SK-N-SH (cell line): ENCODE results near the gene MREG. TPM values are rescaled to one million over a fixed set of nuclear protein-coding genes. Genes with fewer than 3 reads are reported as not detected.

ENCODE experiments used
- CTCF ChIA-PET: fragments of 300-600, 350-600 bp; formaldehyde crosslinking; extraction: SDS; loops from one replicate; lab custom pipeline; 2021; lab: Yijun Ruan, JAX
- POLR2A ChIA-PET: fragments of 350-600 bp; sonication (Branson Sonifier 250); formaldehyde crosslinking; extraction: SDS; loops from one replicate; lab custom pipeline; 2020; ENCODE audit warnings: antibody characterized with exemption, inconsistent platforms; lab: Yijun Ruan, JAX
- DNase-seq: peaks from one replicate; pipeline ENCODE4 v3.0.0; 2012
- H2AFZ ChIP-seq: fragments of 200-600 bp; sonication (generic); 2 replicates; pipeline ENCODE4 v1.8.1; 2016; ENCODE audit warnings: antibody characterized with exemption, mild to moderate bottlenecking, low read depth
- H3F3A ChIP-seq: fragments of 200-600 bp; sonication (generic); replicated peaks from 2 replicates; pipeline ENCODE3; 2016; ENCODE audit warnings: antibody characterized with exemption, mild to moderate bottlenecking; ENCODE audit not compliant: insufficient read depth
- H3K27ac ChIP-seq, 2 experiments: fragments of 200-500 bp in 1 of 2; fragments of 200-600 bp in 1 of 2; sonication (Bioruptor generic) in 1 of 2; sonication (generic), shearing (Covaris generic) in 1 of 2; 2 replicates each; pipeline versions ENCODE4 v1.5.1 to v1.6.1; 2014 to 2016; ENCODE audit warnings: low read depth in 2 of 2, inconsistent platforms in 1 of 2, low read length in 1 of 2, mild to moderate bottlenecking in 1 of 2, mixed read lengths in 1 of 2
- H3K27me3 ChIP-seq: fragments of 200-600 bp; sonication (generic), shearing (Covaris generic); 2 replicates; pipeline ENCODE4 v1.6.1; 2016; ENCODE audit warnings: mixed run types; ENCODE audit not compliant: insufficient read depth
- H3K36me3 ChIP-seq, 2 experiments: fragments of 200-500 bp in 1 of 2; fragments of 200-600 bp in 1 of 2; sonication (Bioruptor generic) in 1 of 2; sonication (generic) in 1 of 2; replicated peaks in 1 of 2; 2 replicates each; pipeline versions ENCODE3 to v1.5.1; 2014 to 2016; ENCODE audit warnings: low read length in 1 of 2, mild to moderate bottlenecking in 1 of 2; ENCODE audit not compliant: insufficient read depth in 2 of 2, control insufficient read depth in 1 of 2
- H3K4me1 ChIP-seq, 2 experiments: fragments of 200-500 bp in 1 of 2; fragments of 200-600 bp in 1 of 2; sonication (Bioruptor generic) in 1 of 2; sonication (generic), shearing (Covaris generic) in 1 of 2; 2 replicates each; pipeline versions ENCODE4 v1.5.1 to v1.6.1; 2014 to 2016; ENCODE audit warnings: low read depth in 1 of 2, low read length in 1 of 2, mixed run types in 1 of 2; ENCODE audit not compliant: insufficient read depth in 2 of 2, control insufficient read depth in 1 of 2
- H3K4me2 ChIP-seq: fragments of 200-600 bp; sonication (generic), shearing (Covaris generic); 2 replicates; pipeline ENCODE4 v1.6.1; 2017; ENCODE audit warnings: mixed run types
- H3K4me3 ChIP-seq, 2 experiments: fragments of 200-500 bp in 1 of 2; fragments of 200-600 bp in 1 of 2; sonication (Bioruptor generic) in 1 of 2; sonication (generic), shearing (Covaris generic) in 1 of 2; 2 replicates each; pipeline versions ENCODE4 v1.5.1 to v1.8.1; 2014 to 2016; ENCODE audit warnings: low read depth in 2 of 2, inconsistent platforms in 1 of 2, low read length in 1 of 2, mild to moderate bottlenecking in 1 of 2, mixed read lengths in 1 of 2, moderate library complexity in 1 of 2
- H3K79me2 ChIP-seq: fragments of 200-600 bp; sonication (generic); 2 replicates; pipeline ENCODE4 v1.8.1; 2017; ENCODE audit warnings: mild to moderate bottlenecking; ENCODE audit not compliant: insufficient read depth
- H3K9ac ChIP-seq: fragments of 200-600 bp; sonication (generic); 2 replicates; pipeline ENCODE4 v1.6.1; 2017; ENCODE audit warnings: mixed run types
- H3K9me2 ChIP-seq: fragments of 200-600 bp; sonication (generic); 2 replicates; pipeline ENCODE4 v1.6.1; 2017; ENCODE audit warnings: mixed run types
- H3K9me3 ChIP-seq: fragments of 200-600 bp; sonication (generic); 2 replicates; pipeline ENCODE4 v1.6.1; 2017; ENCODE audit warnings: mixed run types, mild to moderate bottlenecking, moderate library complexity
- H4K20me1 ChIP-seq: fragments of 200-600 bp; sonication (generic); 2 replicates; pipeline ENCODE4 v1.6.1; 2017; ENCODE audit warnings: mild to moderate bottlenecking, mixed run types; ENCODE audit not compliant: insufficient read depth
- EZH2phosphoT487 ChIP-seq: fragments of 200-600 bp; sonication (generic); IDR thresholded peaks from 2 replicates; pipeline ENCODE4 v1.6.1; 2017; ENCODE audit warnings: low read depth, mixed run types, mild to moderate bottlenecking, antibody characterized with exemption, moderate library complexity, borderline replicate concordance
- FOXJ3 ChIP-seq: sonication (generic); formaldehyde crosslinking; IDR thresholded peaks from 2 replicates; pipeline ENCODE4 v1.5.1; 2020; ENCODE audit warnings: mild to moderate bottlenecking, missing genetic modification reagents
- GABPA ChIP-seq: IDR thresholded peaks from 2 replicates; pipeline ENCODE4 v1.4.0; 2012; ENCODE audit warnings: low read depth, mild to moderate bottlenecking
- GATA2 ChIP-seq: sonication (generic); formaldehyde crosslinking; IDR thresholded peaks from 2 replicates; pipeline ENCODE4 v1.5.0; 2020; ENCODE audit warnings: mild to moderate bottlenecking, missing genetic modification reagents
- NFIC ChIP-seq: IDR thresholded peaks from 2 replicates; pipeline ENCODE4 v1.4.0; 2012; ENCODE audit warnings: borderline replicate concordance
- NRF1 ChIP-seq: IDR thresholded peaks from 2 replicates; pipeline ENCODE4 v1.6.1; 2012; ENCODE audit warnings: low read depth, mild to moderate bottlenecking, low read length
- RAD21 ChIP-seq: IDR thresholded peaks from 2 replicates; pipeline ENCODE4 v1.6.1; 2012; ENCODE audit warnings: mild to moderate bottlenecking, low read length
- RCOR1 ChIP-seq: fragments of 150-350 bp; IDR thresholded peaks from 2 replicates; pipeline ENCODE4 v1.6.1; 2017; ENCODE audit warnings: antibody characterized with exemption, low read length
- RFX5 ChIP-seq: IDR thresholded peaks from 2 replicates; pipeline ENCODE4 v1.6.1; 2012; ENCODE audit warnings: mild to moderate bottlenecking, improper control_type of control experiment, low read length
- RXRA ChIP-seq: IDR thresholded peaks from 2 replicates; pipeline ENCODE4 v1.4.0; 2012; ENCODE audit warnings: low read depth, mild to moderate bottlenecking, borderline replicate concordance
- TEAD4 ChIP-seq: IDR thresholded peaks from 2 replicates; pipeline ENCODE4 v1.4.0; 2012; ENCODE audit warnings: mild to moderate bottlenecking, borderline replicate concordance; ENCODE audit not compliant: insufficient read depth
- YY1 ChIP-seq: IDR thresholded peaks from 2 replicates; pipeline ENCODE4 v1.4.0; 2012; ENCODE audit warnings: low read depth, mild to moderate bottlenecking
- WGBS: methylation state at CpG from one replicate; pipeline ENCODE4 v1.1.6; 2017; ENCODE audit warnings: low lambda C conversion rate; 5-methylcytosine and 5-hydroxymethylcytosine counted together
- polyA plus RNA-seq, 3 experiments: library from polyadenylated mRNA; depleted of rRNA; stranded (reverse); fragments of >200 nt; gene quantifications; 2 replicates each; pipeline ENCODE4 v1.2.3, GENCODE V29; 2012
- TF ChIP-seq, protein P1 (sequence below): IDR thresholded peaks from 2 replicates; pipeline ENCODE4 v1.6.1; 2012; ENCODE audit warnings: mild to moderate bottlenecking, low read depth, low read length, moderate library complexity
- TF ChIP-seq, protein P2 (sequence below): IDR thresholded peaks from 2 replicates; pipeline ENCODE4 v1.4.0; 2012; ENCODE audit warnings: low read depth, borderline replicate concordance
- TF ChIP-seq, protein P3 (sequence below): IDR thresholded peaks from 2 replicates; pipeline ENCODE4; 2012
- TF ChIP-seq, protein P4 (sequence below): IDR thresholded peaks from 2 replicates; pipeline ENCODE4 v1.4.0; 2012; ENCODE audit warnings: low read depth, borderline replicate concordance
- TF ChIP-seq, protein P5 (sequence below): IDR thresholded peaks from 2 replicates; pipeline ENCODE4 v1.4.0; 2012; ENCODE audit warnings: low read depth

Gene MREG
- polyA plus RNA-seq, 1 of the 3 experiments (the other 2 are of a cell fraction) = 2.5 TPM

DNA sequence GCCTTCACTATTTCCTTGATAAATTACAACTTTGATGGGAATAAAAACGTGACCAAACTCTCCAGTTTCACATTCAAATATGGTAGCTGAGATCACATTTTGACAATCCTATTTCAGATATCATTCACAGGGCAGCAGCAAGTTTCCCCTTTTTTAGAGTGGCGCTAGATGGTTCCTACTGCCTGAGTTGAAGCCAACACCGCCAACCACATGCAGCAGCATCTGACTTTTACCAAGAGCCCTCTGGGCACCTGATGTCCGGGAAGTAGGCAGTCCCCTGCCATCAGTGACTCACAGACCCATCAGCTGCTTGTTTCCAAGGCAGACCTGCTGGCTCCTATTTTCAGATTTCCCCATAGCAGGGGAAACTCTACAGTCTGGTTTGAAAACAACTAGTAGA, 4.0 kb upstream of the MREG start (continued):
- TF ChIP-seq, protein P1, sequence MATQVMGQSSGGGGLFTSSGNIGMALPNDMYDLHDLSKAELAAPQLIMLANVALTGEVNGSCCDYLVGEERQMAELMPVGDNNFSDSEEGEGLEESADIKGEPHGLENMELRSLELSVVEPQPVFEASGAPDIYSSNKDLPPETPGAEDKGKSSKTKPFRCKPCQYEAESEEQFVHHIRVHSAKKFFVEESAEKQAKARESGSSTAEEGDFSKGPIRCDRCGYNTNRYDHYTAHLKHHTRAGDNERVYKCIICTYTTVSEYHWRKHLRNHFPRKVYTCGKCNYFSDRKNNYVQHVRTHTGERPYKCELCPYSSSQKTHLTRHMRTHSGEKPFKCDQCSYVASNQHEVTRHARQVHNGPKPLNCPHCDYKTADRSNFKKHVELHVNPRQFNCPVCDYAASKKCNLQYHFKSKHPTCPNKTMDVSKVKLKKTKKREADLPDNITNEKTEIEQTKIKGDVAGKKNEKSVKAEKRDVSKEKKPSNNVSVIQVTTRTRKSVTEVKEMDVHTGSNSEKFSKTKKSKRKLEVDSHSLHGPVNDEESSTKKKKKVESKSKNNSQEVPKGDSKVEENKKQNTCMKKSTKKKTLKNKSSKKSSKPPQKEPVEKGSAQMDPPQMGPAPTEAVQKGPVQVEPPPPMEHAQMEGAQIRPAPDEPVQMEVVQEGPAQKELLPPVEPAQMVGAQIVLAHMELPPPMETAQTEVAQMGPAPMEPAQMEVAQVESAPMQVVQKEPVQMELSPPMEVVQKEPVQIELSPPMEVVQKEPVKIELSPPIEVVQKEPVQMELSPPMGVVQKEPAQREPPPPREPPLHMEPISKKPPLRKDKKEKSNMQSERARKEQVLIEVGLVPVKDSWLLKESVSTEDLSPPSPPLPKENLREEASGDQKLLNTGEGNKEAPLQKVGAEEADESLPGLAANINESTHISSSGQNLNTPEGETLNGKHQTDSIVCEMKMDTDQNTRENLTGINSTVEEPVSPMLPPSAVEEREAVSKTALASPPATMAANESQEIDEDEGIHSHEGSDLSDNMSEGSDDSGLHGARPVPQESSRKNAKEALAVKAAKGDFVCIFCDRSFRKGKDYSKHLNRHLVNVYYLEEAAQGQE = no peak
- TF ChIP-seq EZH2phosphoT487 = no peak
- no peak for TF ChIP-seq GATA2 (CRISPR knock-in tag)
- TF ChIP-seq GABPA = no peak
- TF ChIP-seq RAD21 = no peak
- TF ChIP-seq, protein P2, sequence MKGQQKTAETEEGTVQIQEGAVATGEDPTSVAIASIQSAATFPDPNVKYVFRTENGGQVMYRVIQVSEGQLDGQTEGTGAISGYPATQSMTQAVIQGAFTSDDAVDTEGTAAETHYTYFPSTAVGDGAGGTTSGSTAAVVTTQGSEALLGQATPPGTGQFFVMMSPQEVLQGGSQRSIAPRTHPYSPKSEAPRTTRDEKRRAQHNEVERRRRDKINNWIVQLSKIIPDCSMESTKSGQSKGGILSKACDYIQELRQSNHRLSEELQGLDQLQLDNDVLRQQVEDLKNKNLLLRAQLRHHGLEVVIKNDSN = peak; percentile 36; the same call in 1 of the 2 replicates
- no peak for TF ChIP-seq NFIC
- TF ChIP-seq, protein P3, sequence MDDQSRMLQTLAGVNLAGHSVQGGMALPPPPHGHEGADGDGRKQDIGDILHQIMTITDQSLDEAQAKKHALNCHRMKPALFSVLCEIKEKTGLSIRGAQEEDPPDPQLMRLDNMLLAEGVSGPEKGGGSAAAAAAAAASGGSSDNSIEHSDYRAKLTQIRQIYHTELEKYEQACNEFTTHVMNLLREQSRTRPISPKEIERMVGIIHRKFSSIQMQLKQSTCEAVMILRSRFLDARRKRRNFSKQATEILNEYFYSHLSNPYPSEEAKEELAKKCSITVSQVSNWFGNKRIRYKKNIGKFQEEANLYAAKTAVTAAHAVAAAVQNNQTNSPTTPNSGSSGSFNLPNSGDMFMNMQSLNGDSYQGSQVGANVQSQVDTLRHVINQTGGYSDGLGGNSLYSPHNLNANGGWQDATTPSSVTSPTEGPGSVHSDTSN = no peak
- TF ChIP-seq, protein P4, sequence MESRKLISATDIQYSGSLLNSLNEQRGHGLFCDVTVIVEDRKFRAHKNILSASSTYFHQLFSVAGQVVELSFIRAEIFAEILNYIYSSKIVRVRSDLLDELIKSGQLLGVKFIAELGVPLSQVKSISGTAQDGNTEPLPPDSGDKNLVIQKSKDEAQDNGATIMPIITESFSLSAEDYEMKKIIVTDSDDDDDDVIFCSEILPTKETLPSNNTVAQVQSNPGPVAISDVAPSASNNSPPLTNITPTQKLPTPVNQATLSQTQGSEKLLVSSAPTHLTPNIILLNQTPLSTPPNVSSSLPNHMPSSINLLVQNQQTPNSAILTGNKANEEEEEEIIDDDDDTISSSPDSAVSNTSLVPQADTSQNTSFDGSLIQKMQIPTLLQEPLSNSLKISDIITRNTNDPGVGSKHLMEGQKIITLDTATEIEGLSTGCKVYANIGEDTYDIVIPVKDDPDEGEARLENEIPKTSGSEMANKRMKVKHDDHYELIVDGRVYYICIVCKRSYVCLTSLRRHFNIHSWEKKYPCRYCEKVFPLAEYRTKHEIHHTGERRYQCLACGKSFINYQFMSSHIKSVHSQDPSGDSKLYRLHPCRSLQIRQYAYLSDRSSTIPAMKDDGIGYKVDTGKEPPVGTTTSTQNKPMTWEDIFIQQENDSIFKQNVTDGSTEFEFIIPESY = no peak
- TF ChIP-seq FOXJ3 (CRISPR knock-in tag) = no peak
- TF ChIP-seq, protein P5, sequence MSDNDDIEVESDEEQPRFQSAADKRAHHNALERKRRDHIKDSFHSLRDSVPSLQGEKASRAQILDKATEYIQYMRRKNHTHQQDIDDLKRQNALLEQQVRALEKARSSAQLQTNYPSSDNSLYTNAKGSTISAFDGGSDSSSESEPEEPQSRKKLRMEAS = 0 out of 2 replicates have a peak, but pooled peaks have one; percentile 17
- TF ChIP-seq RXRA = no peak
- TF ChIP-seq NRF1 = no peak

DNA sequence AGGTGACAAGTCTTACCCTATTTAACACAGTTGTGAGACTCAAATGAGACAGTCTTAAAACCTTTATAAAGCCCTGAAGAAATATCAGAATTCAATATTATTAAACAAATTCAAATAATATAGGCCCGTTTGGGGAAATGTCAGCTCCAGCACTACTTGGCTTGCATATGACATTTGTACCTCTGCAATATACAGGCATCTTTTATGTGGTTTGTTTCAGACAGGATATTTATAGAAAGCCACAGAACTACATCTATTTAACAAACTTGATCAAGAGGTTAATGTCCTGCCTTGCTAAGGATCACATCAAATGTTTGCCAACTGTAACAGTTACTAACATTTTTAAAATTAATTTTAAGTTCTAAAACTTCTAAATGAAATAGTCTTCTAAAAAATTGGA, 3.2 kb upstream of the MREG start:
- Histone ChIP-seq H3K36me3 (no peaks in the 10 kb centered on the region), H3K79me2 (no peaks in the 10 kb centered on the region), H3K9ac (no peak overlapping the region), H3K9me2 (no peaks in the 10 kb centered on the region), H3K4me3 (no peak overlapping the region), H3K27ac (no peak overlapping the region; a peak in 1 of 4 replicates), H3K4me2 (no peak overlapping the region), H4K20me1 (no peaks in the 10 kb centered on the region), H2AFZ (no peak overlapping the region), H3K27me3 (no peaks in the 10 kb centered on the region), H3F3A (peaks cover 17% of the 10 kb centered on the region), H3K9me3 (no peaks in the 10 kb centered on the region), H3K4me1 (peaks cover 0 to 14% of the 10 kb centered on the region in 2 experiments; a peak in 3 of 4 replicates)
- TF ChIP-seq TEAD4 = no peak
- TF ChIP-seq, protein P5 = no peak
- no peak for TF ChIP-seq NFIC
- no peak for TF ChIP-seq RFX5
- TF ChIP-seq GABPA = no peak
- TF ChIP-seq YY1 = no peak
- no peak for TF ChIP-seq RCOR1
- CTCF ChIA-PET = interaction anchor here (1.0 to 11.7 kb wide), 4 partner anchors 18 to 90 kb away, joined by 3 to 109 read pairs (median 4); no protein-coding TSS in a partner anchor
- WGBS = 76% methylated on average over 1 of the region's 1 CpG
- POLR2A ChIA-PET = no interaction called here
- no peak for DNase-seq
